HFF-Myc (cell line): ENCODE measurements around the gene ZBTB47.

Experiments
- DNase-seq: peaks from one replicate; pipeline ENCODE4 v3.0.0-alpha.2; 2011; ENCODE audit warnings: low read depth; ENCODE audit errors: extremely low read depth
- H3K4me3 ChIP-seq: replicated peaks from 2 replicates; pipeline ENCODE4 v1.5.1; 2011; ENCODE audit warnings: low read depth, mild to moderate bottlenecking, control low read depth, low read length
- TF ChIP-seq, protein P1 (sequence below): IDR thresholded peaks from 2 replicates; pipeline ENCODE4 v1.5.1; 2012; ENCODE audit warnings: mild to moderate bottlenecking, low read depth, low read length, control low read depth; ENCODE audit errors: missing control alignments

The ZBTB47 gene

DNA sequence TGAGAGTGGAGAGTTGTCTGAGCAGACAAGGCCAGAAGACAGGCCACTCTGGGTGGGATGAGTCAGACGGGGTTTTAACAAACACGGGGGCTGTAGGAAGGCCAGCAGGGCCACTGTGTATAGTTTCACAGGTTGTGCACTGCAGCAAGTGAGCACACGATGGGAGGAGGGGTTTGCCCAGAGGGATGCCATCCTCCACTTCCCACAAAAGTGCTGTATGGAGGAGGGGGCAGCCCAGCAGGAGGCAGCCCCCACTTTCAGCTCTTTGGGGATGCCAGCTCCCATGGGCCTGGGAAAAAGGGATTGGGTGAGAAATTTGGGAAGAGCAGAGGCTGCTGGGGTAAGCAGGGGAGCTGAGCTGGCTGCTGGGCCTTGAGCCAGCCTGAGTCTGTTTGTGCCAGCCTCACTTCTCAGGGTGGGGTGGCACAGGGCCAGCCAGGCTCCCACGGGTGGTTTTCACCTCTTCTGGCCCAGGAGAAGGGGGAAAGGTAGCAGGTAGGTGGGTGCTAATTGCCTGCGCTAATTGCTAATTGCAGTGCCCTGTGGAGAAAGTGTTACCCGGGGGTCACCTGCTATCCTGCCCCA is 6.7 kb downstream of the ZBTB47 start:
- no peak for DNase-seq
- H3K4me3 ChIP-seq, result no peak overlapping the region

DNA sequence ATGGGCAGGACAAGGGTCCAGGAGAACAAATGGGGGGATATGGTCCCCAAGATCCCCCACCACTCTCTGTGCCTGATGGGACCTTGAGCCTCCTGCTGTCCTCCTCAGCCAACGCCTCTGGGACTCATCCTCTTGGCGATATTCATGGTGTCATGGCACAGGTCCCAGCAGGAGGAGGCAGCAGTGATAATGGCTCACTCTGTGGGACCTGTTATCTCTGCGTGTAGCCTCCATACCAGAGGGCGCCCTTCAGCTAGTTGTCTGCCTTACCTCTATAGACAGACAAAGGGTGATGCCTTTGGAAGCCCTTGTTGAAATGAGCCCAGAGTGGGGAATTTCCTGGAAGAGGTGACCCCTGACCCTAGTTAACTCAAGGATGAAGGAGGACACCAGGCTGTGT is 7.4 kb downstream of the ZBTB47 start:
- TF ChIP-seq, protein P1, sequence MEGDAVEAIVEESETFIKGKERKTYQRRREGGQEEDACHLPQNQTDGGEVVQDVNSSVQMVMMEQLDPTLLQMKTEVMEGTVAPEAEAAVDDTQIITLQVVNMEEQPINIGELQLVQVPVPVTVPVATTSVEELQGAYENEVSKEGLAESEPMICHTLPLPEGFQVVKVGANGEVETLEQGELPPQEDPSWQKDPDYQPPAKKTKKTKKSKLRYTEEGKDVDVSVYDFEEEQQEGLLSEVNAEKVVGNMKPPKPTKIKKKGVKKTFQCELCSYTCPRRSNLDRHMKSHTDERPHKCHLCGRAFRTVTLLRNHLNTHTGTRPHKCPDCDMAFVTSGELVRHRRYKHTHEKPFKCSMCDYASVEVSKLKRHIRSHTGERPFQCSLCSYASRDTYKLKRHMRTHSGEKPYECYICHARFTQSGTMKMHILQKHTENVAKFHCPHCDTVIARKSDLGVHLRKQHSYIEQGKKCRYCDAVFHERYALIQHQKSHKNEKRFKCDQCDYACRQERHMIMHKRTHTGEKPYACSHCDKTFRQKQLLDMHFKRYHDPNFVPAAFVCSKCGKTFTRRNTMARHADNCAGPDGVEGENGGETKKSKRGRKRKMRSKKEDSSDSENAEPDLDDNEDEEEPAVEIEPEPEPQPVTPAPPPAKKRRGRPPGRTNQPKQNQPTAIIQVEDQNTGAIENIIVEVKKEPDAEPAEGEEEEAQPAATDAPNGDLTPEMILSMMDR, result peak; percentile 10
- H3K4me3 ChIP-seq, result no peak overlapping the region
- DNase-seq, result no peak

More for the DNA sequence above, 6.7 kb downstream of the ZBTB47 start:
- TF ChIP-seq, protein P1, result no peak

GRCh38 chr3:42661593-42662022 is 8.1 kb downstream of the ZBTB47 start:
- TF ChIP-seq, protein P1, result no peak
- no peak for DNase-seq
- H3K4me3 ChIP-seq, result no peak overlapping the region

GRCh38 chr3:42662037-42662812 is 8.7 kb downstream of the ZBTB47 start:
- no peak overlapping the region for H3K4me3 ChIP-seq
- DNase-seq, result no peak
- TF ChIP-seq, protein P1, result no peak

DNA sequence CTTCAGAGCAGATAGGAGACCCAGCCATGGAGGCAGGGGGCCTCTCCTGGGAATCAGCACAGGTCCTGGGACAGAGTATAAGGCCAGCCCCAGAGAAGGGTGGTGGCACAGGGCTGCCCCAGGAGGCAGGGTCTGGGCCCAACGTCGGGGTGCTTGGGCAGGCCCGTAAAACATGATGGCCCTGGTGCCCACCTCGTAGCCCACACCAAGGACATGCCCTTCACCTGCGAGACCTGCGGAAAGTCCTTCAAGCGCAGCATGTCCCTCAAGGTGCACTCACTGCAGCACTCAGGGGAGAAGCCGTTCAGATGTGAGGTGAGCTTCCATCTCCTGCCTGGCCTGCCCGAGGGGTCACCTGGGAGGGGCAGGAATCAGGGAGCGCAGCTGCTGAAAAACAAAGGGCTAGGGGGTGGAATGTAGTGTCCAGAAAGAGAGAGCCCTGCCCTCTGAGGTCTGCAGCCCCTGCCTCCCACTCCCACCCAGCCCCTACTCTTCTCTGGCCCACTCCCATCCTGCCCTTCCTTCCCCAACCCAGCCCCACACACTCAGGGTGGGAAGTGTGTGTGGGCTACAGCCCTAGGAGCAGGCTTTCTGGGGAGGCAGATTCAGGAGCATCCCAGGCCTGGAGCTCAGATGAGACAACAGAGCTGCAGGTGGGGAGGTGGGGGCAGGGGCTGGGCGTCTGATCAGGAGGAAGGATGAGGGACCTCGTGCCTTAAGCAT is 9.5 kb downstream of the ZBTB47 start:
- no peak for DNase-seq
- H3K4me3 ChIP-seq, result no peak overlapping the region
- TF ChIP-seq, protein P1, result no peak

- DNase-seq, result no peak
Measured at GRCh38 chr3:42663581-42664437, 10.3 kb downstream of the ZBTB47 start.

More at GRCh38 chr3:42663581-42664437, 10.3 kb downstream of the ZBTB47 start:
- no peak overlapping the region for H3K4me3 ChIP-seq
- TF ChIP-seq, protein P1, result no peak
